ENCODE results near the gene TRIP12. TPM values are rescaled to one million over a fixed set of nuclear protein-coding genes. Genes with fewer than 3 reads are reported as not detected.

The TRIP12 gene
- total RNA-seq, result 294 and 419 TPM in 2 replicates

GRCh38 chr2:229921892-229922448, at the start of gene TRIP12:
Gene TRIP12 (minus strand): TSS chr2:229922009. CDS start chr2:229880079, 41,930 bp downstream.

GRCh38 chr2:229922449-229923386, 909 bp upstream of the TRIP12 start, which contains the start of gene FBXO36:
Gene FBXO36 (plus strand): TSS chr2:229922503. CDS start chr2:229922514, 11 bp downstream.

GRCh38 chr2:229714080-229714735, 207.6 kb downstream of the TRIP12 start, which contains the start of gene DNER:
Gene DNER (minus strand): TSS chr2:229714555. CDS start chr2:229714423, 132 bp downstream.

Other genes with a start within 250 kb of the TRIP12 start
- gene DNER, start 207.5 kb downstream of the TRIP12 start, total RNA-seq, result 0.57 and 1.0 TPM in 2 replicates
- 1.9 and 5.1 TPM in 2 replicates for gene FBXO36, start 494 bp upstream of the TRIP12 start, total RNA-seq
- gene SLC16A14, start 146.9 kb upstream of the TRIP12 start, total RNA-seq, result 5.5 and 7.0 TPM in 2 replicates